Urothelium cell line (cell line): Measurements from ENCODE around the gene TNIK.

Experiments used
- DNase-seq: peaks from one replicate; pipeline ENCODE4 v3.0.0; 2011; ENCODE audit warnings: low spot score, mixed read lengths
- FAIRE-seq: peaks from 2 replicates; lab custom pipeline; 2011; peaks lifted over from hg19 to GRCh38; lab: Jason Lieb, UNC

The TNIK gene

GRCh38 chr3:171346019-171346418, 114.2 kb downstream of the TNIK start:
- DNase-seq (no peak), FAIRE-seq (no peak)

DNA sequence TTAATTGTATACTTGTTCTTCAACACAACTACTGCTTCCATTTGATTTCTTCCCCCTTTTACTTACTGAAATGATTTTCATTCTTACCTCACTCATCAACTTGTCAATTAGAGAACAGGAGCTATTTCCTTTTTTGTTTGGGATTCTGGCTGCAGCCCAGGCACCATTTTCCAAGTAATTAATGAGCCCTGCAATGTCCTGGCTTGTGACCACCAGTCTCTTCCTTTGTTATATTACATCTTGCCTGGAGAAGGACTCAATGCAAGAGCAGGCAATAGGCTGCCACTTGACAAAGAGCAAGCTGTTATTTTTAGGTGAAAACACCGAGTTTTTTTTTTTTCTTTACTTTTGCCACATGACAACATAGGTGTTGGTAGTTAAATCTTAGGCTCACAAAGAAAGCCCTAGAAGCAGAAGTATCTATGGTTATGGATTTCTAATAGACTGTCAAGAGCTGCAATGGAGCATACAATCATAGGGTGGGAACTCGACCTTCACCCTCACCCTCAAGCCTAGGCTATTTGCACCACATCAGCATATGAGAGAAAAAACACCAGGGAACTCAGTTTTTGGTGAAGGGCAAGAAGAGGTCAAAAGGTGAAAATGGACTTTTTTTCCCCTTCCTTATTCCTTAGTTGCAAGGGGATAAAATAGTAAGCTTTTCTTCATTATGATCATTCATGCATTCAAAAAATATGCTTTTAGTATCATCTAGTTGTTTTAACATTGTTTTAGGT, 114.9 kb downstream of the TNIK start:
- FAIRE-seq = no peak
- no peak for DNase-seq

DNA sequence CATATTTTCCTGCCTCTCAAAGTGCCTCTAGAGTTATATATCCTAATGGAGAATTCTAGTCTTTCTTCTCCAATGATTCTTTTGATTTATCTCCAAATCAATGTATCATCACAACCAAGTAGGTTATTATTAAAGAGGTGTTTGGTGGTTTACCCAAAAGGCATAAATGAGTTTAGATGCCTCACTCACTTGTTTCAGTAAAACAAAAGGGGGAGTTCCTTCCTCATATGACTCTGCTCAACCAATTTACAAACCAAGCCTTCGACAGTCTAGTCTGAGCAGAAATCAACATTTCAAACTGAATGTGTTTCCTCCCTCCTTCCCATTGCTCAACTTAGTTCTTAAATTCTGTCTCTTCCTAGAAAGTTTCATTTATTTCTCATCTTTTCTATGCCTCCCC, 116.5 kb downstream of the TNIK start:
- DNase-seq (no peak), FAIRE-seq (no peak)

DNA sequence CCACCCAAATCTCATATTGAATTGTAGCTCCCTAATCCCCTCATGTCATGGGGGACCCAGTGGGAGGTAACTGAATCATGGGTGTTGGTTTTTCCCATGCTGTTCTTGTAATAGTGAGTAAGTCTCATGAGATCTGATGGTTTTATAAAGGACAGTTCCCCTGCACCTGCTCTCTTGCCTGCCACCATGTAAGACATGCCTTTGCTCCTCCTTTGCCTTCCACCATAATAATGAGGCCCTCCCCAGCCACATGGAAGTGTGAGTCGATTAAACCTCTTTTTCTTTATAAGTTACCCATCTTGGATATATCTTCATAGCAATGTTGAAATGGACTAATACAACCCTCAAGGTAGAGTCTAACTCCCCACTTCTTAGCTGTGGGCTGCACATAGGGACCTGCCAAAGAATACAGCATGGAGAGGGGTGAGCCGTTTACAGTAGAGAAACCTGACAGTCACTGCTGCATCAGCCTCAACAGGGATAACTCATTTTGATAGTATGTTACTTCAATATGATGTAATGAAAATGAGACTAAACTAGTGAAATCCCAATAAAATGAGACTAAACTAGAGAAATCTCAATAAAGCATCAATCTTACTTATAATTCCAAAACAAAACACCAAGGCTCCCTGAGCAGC, 117.3 kb downstream of the TNIK start:
- DNase-seq (no peak), FAIRE-seq (no peak)

GRCh38 chr3:171342200-171342599, 118.0 kb downstream of the TNIK start:
- DNase-seq = no peak

GRCh38 chr3:171340434-171340833, 119.8 kb downstream of the TNIK start:
- DNase-seq (no peak), FAIRE-seq (no peak)

More at GRCh38 chr3:171342200-171342599, 118.0 kb downstream of the TNIK start:
- FAIRE-seq = no peak

DNA sequence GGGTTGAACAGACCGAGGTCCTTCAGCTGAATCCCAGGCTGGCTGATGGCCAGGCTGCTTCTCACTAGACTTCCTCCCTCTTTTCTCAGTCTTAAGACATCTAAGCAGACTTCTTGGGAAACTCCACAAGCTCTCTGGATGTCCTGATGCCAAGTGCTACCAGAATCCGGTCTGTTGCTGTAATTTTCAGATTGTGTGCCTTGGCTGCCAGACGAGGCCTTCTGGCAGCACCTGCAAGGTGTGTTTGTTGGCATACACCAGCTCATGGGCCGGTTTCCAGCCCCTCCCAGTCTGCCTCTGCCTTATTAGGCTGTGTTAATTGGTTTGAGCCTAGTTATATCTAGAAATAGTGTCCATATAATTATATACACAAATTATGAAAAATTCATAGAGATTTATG, 120.6 kb downstream of the TNIK start:
- no peak for DNase-seq
- FAIRE-seq = no peak

- FAIRE-seq (no peak), DNase-seq (no peak)
Measured at GRCh38 chr3:171336406-171336805, 123.8 kb downstream of the TNIK start.

GRCh38 chr3:171335559-171335958, 124.6 kb downstream of the TNIK start:
- FAIRE-seq = no peak
- no peak for DNase-seq

DNA sequence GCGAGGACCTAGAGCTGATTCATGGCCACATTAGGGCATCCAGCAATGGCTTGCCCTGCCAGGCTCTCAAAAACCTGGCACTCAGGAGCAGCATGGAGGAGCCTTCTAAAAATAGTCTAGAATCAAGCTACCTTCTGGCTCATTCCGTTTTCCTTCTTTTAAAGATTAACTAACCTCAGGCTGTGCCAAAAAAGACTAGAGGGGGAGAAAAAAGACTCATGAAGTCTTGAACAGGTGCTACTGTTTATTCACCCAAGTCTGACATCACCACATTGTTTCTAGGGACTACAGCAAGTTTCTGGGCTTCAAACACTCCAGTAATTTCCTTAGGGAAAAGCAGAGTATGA, 125.8 kb downstream of the TNIK start:
- FAIRE-seq = no peak
- DNase-seq = no peak

DNA sequence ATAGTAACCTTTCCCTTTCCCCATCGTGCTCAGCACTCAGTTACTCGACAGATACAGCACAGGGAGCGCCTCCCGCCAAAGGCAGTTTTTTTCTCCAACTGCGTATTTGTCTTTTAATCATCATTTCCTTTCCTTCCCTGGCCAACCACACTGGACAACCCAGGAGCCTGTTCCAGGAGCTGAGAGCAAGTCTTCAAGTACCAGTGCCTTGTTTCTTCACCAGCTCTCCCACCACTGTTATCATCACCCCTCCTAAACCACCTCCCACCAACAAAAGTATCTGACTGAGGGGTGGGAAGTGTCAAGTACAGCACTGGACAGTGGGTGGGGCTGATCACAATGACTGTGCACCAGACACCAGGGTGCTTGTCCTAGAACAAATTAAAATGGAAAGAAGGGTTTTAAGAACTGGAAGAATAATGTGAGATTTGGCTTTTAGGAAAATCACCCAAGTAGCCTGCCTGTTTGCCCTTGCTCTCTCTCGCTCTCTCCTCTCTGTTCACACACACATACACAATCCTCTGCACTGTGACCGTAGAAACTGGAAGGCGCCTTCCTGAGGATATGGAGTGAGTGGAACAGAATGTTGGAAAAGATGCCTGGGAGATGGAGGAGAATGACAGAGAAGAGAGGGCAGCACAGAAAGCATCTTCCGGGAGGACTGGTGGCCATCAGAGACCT, 126.3 kb downstream of the TNIK start:
- FAIRE-seq (no peak), DNase-seq (no peak)

DNA sequence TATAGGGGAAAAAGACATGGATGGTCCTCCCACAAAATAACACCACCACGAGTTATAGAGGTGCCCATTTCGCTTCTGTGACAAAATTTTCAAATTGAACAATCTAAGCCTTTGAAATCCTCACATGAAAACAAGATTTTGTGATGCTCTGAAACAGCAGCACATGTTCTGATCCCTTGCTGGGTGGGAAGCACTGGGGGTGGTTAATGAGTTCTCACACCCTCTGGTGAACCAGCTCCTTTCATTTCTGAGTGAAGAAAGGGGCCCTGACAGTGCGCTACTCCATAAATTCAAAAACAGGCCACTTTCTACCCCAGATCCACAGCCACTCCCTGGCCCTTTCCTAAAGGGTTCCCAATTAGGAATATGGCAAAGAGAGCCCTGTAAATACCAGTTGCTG, 129.3 kb downstream of the TNIK start:
- no peak for FAIRE-seq
- DNase-seq = no peak

- no peak for FAIRE-seq
Measured at GRCh38 chr3:171329746-171330145, 130.5 kb downstream of the TNIK start.

DNA sequence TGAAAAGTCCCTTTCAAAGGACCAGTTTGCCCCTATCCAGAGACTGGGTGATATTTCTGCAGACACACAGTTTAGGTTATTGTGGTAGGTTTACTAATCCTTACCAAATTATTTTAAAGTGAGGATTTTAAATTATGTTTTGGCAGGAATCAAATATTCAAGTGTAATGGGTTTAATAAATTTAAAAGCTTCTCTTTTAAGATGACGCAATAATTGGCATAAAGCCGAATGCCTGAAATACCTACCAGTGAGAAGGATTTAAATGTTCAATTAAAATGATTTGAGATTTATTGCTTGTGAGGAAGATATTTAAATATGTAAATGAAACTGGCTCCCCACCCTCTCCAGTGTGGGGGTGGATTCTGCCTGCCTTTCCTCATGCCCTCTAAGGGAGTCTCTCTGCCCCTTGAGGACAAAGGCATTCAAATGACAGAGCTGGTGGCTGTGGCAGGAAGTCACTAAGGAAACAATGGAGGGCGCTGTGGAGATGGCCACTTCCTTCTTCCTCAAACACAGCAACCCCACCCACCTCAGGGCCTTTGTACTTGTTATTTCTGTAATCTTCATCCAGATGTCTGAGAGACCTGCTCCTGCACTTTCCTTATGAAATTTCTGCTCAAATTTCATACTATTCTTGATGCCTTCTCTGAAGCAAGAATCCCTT, 131.7 kb downstream of the TNIK start:
- DNase-seq = no peak

More at GRCh38 chr3:171329746-171330145, 130.5 kb downstream of the TNIK start:
- no peak for DNase-seq

GRCh38 chr3:171327441-171328174, 132.6 kb downstream of the TNIK start:
- DNase-seq = no peak
- no peak for FAIRE-seq

More for the DNA sequence above, 131.7 kb downstream of the TNIK start:
- FAIRE-seq = no peak

GRCh38 chr3:171326717-171327440, 133.3 kb downstream of the TNIK start:
- FAIRE-seq (no peak), DNase-seq (no peak)

GRCh38 chr3:171323938-171324536, 136.2 kb downstream of the TNIK start:
- FAIRE-seq = no peak
- DNase-seq = no peak

GRCh38 chr3:171321559-171322360, 138.4 kb downstream of the TNIK start:
- FAIRE-seq = no peak

More at GRCh38 chr3:171321559-171322360, 138.4 kb downstream of the TNIK start:
- no peak for DNase-seq
